Hepatocyte (in vitro differentiated cells): ENCODE measurements around the gene PRSS3. TPM values are rescaled to one million over a fixed set of nuclear protein-coding genes. Genes with fewer than 3 reads are reported as not detected.
A peak's percentile ranks its signal among the peaks of the same experiment; 100 is the strongest.

Source experiments
- DNase-seq: peaks from one replicate; pipeline ENCODE4 v3.0.0-alpha.2; 2016; ENCODE audit warnings: low spot score
- H2AFZ ChIP-seq: fragments of 200-600 bp; sonication (generic); 2 replicates; pipeline ENCODE4 v1.6.0; 2016; ENCODE audit warnings: antibody characterized with exemption, mild to moderate bottlenecking
- H3K27ac ChIP-seq: fragments of 200-600 bp; sonication (generic); 2 replicates; pipeline ENCODE4 v1.5.1; 2016; ENCODE audit warnings: mild to moderate bottlenecking
- H3K27me3 ChIP-seq: fragments of 200-600 bp; sonication (generic); 2 replicates; pipeline ENCODE4 v1.6.1; 2016
- H3K36me3 ChIP-seq: fragments of 200-600 bp; sonication (generic); replicated peaks from 2 replicates; pipeline ENCODE4 v1.5.1; 2016; ENCODE audit warnings: low read depth; ENCODE audit not compliant: insufficient read depth
- H3K4me1 ChIP-seq: fragments of 200-600 bp; sonication (generic); 2 replicates; pipeline ENCODE4 v1.5.1; 2016; ENCODE audit warnings: mild to moderate bottlenecking, moderate library complexity; ENCODE audit not compliant: insufficient read depth
- H3K4me2 ChIP-seq: fragments of 200-600 bp; sonication (generic); 2 replicates; pipeline ENCODE4 v1.6.0; 2016
- H3K4me3 ChIP-seq: fragments of 200-600 bp; sonication (generic); 2 replicates; pipeline ENCODE4 v1.5.1; 2016; ENCODE audit warnings: mild to moderate bottlenecking
- H3K79me2 ChIP-seq: fragments of 200-600 bp; sonication (generic); 2 replicates; pipeline ENCODE4 v1.6.0; 2017; ENCODE audit warnings: mild to moderate bottlenecking
- H3K9me2 ChIP-seq: fragments of 200-600 bp; sonication (generic); replicated peaks from 2 replicates; pipeline ENCODE4 v1.6.0; 2017; ENCODE audit warnings: mild to moderate bottlenecking; ENCODE audit not compliant: insufficient read depth
- H3K9me3 ChIP-seq: fragments of 200-600 bp; sonication (generic); 2 replicates; pipeline ENCODE4 v1.5.1; 2016; ENCODE audit warnings: low read depth, mild to moderate bottlenecking
- H4K20me1 ChIP-seq: fragments of 200-600 bp; sonication (generic); 2 replicates; pipeline ENCODE4 v1.6.0; 2016; ENCODE audit warnings: mild to moderate bottlenecking; ENCODE audit not compliant: insufficient read depth, poor library complexity, severe bottlenecking
- CTCF ChIP-seq: fragments of 200-600 bp; sonication (generic); IDR thresholded peaks from 2 replicates; pipeline ENCODE4 v1.5.1; 2016; ENCODE audit warnings: antibody characterized with exemption, mild to moderate bottlenecking; ENCODE audit not compliant: poor library complexity
- EZH2 ChIP-seq: fragments of 200-600 bp; sonication (generic); IDR thresholded peaks from 2 replicates; pipeline ENCODE4 v1.6.1; 2016; ENCODE audit warnings: antibody characterized with exemption, mild to moderate bottlenecking, borderline replicate concordance
- EZH2phosphoT487 ChIP-seq: fragments of 200-600 bp; sonication (generic); IDR thresholded peaks from one replicate; pipeline ENCODE4 v1.6.1; 2018; ENCODE audit warnings: antibody characterized with exemption, mild to moderate bottlenecking, low read depth, moderate library complexity; ENCODE audit not compliant: unreplicated experiment, severe bottlenecking
- WGBS: methylation state at CpG from one replicate; pipeline ENCODE4 v1.1.6; 2016; ENCODE audit warnings: low lambda C conversion rate; ENCODE audit errors: missing lambda C conversion rate; 5-methylcytosine and 5-hydroxymethylcytosine counted together
- polyA plus RNA-seq: library from polyadenylated mRNA; unstranded; fragments of >200 nt; fragmentation: Nextera tagmentation; extraction: Ambion mirVana; gene quantifications from 2 replicates; pipeline ENCODE4 v1.2.1, GENCODE V29; 2016
- total RNA-seq: library from RNA; depleted of rRNA; stranded (reverse); fragments of >200 nt; gene quantifications from 2 replicates; pipeline ENCODE4 v1.2.3, GENCODE V29; 2014

Gene PRSS3
- total and polyA plus RNA-seq, 2 experiments from 2014 or later = 1.5 TPM; not detected in 1

DNA sequence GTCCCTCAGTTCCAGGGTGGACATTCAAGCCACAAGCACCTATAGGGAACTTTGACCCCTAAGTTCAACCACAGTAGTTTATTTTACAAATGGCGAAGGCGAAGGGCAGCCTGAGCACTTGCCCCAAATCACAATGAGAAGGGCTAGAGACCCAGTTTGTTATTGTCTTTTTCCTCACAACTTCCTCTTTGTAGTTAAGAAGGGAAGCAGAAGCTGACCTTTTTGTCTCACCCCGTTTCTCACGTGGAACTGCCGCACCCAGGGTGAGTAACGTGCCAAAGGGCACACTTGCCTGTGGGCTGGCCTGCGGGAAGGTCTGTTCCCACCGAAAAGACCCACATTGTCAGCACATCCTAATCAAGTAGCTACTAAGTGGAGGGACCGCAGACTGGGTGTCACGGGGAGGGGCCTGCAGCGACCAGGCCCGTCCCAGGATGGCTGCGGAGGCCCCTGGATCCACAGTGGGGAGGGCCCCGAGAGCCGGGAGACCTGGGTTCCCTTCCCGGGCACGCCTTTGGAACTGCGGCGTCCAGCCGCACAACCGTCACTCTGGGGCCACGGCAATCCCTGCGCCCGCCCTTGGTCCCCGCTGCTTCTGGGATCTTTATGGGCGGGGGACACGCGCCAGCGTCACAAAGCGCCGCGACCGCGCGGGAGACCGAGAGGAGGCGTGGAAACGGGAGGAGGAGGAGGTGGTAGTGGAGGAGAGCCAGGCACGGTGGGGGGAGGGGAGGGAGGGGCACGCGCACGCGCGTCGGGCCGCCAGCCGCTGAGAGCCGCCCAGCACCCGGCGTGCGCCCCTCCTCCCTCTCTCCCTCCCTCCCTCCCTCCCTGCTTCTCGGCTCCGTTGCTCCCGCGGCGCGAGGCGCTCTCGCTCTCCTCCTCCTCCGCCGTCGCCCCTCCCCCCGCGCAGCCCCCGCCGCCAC is 21.2 kb downstream of the PRSS3 start, which contains the start of gene UBE2R2:
Gene UBE2R2, plus strand, starts transcription at position 834 of the 926 bp plus-strand sequence. CDS start 598 bp downstream, outside the sequence.
- H3K9me3 ChIP-seq = no peaks in the 10 kb centered on the region
- H2AFZ ChIP-seq = peak within 1 kb of the TSS; percentile 65
- H3K36me3 ChIP-seq = no peaks in the 10 kb centered on the region
- H3K27ac ChIP-seq = peak within 1 kb of the TSS; percentile 96
- H3K9me2 ChIP-seq = no peaks in the 10 kb centered on the region
- no peaks in the 10 kb centered on the region for H3K27me3 ChIP-seq
- peak within 1 kb of the TSS; percentile 84 for H3K4me2 ChIP-seq
- peak within 1 kb of the TSS; percentile 82 for H3K4me3 ChIP-seq
- TF ChIP-seq EZH2 (no peak), EZH2phosphoT487 (no peak), CTCF (no peak)
- WGBS = 7% methylated on average over 29 of the region's 66 CpGs
- H4K20me1 ChIP-seq = peaks cover 32% of the 10 kb centered on the region
- peaks cover 28% of the 10 kb centered on the region for H3K4me1 ChIP-seq
- peaks cover 47% of the 10 kb centered on the region for H3K79me2 ChIP-seq
- peak; percentile 96 for DNase-seq

- peaks cover 28% of the 10 kb centered on the region for H3K4me1 ChIP-seq
- H2AFZ ChIP-seq = peak overlapping the region; percentile 57
- TF ChIP-seq EZH2phosphoT487 (no peak), CTCF (no peak), EZH2 (no peak)
- H3K4me2 ChIP-seq = peak overlapping the region; percentile 84
- H3K9me3 ChIP-seq = no peaks in the 10 kb centered on the region
- H4K20me1 ChIP-seq = peaks cover 42% of the 10 kb centered on the region
- 1% methylated on average over 33 of the region's 81 CpGs for WGBS
- H3K9me2 ChIP-seq = no peaks in the 10 kb centered on the region
- H3K27ac ChIP-seq = peak overlapping the region; percentile 96
- H3K36me3 ChIP-seq = no peaks in the 10 kb centered on the region
- H3K79me2 ChIP-seq = peaks cover 56% of the 10 kb centered on the region
- peak; percentile 75 for DNase-seq
- peak overlapping the region; percentile 82 for H3K4me3 ChIP-seq
- no peaks in the 10 kb centered on the region for H3K27me3 ChIP-seq
These were observed 22.2 kb downstream of the PRSS3 start for GRCh38 chr9:33817327-33818166.

- Histone ChIP-seq H4K20me1 (peaks cover 50% of the 10 kb centered on the region), H2AFZ (no peak overlapping the region), H3K4me3 (peak overlapping the region; percentile 82), H3K9me3 (no peaks in the 10 kb centered on the region), H3K4me2 (peak overlapping the region; percentile 84), H3K36me3 (no peaks in the 10 kb centered on the region), H3K9me2 (no peaks in the 10 kb centered on the region), H3K79me2 (peaks cover 64% of the 10 kb centered on the region), H3K27me3 (no peaks in the 10 kb centered on the region), H3K4me1 (peaks cover 28% of the 10 kb centered on the region), H3K27ac (peak overlapping the region; percentile 96)
- 2% methylated on average over 17 of the region's 18 CpGs for WGBS
- no peak for DNase-seq
- no peak for TF ChIP-seq EZH2phosphoT487
- TF ChIP-seq EZH2 = no peak
- TF ChIP-seq CTCF = no peak
These were observed 22.9 kb downstream of the PRSS3 start for GRCh38 chr9:33818167-33818846.
